COLO829 (cell line): ENCODE data around the gene ZBTB39.
"Not testable (repeated sequence)": the region's sequence is repeated elsewhere in the genome, so short reads cannot be mapped to it uniquely, and the experiment has no call there.

Source experiments
- DNase-seq: peaks from one replicate; pipeline ENCODE4 v3.0.0; 2012; ENCODE audit warnings: low spot score

ZBTB39 gene

GRCh38 chr12:57005980-57006808 lies at the start of gene ZBTB39:
Gene ZBTB39, minus strand, starts transcription at chr12:57006546. Its CDS starts 1,629 bp downstream, at chr12:57004917.
- peak; percentile 54 for DNase-seq

GRCh38 chr12:57055824-57056223 lies 49.5 kb upstream of the ZBTB39 start:
- no peak for DNase-seq

GRCh38 chr12:57053901-57054300 lies 47.6 kb upstream of the ZBTB39 start:
- not testable (repeated sequence) for DNase-seq

GRCh38 chr12:57053146-57053545 lies 46.8 kb upstream of the ZBTB39 start:
- not testable (repeated sequence) for DNase-seq

DNA sequence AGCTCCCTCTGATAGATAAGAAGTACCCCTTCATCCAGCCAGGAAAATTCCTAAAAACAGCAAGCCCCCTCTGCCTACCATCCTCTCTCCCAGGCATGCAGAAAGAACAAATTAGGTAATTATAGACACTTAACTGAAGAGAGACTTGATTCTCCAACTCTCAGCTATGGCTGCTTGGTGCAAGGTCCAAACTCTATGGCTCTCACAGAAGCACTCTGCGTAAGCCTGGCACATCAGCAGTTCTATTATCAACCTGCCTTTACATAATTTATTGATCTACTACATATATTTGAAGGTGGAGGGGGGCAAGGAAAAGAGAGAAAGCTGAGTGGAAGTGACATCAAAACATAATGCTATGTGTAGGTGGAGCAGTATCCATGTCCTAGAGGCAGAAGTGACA lies 44.7 kb upstream of the ZBTB39 start:
- no peak for DNase-seq

DNA sequence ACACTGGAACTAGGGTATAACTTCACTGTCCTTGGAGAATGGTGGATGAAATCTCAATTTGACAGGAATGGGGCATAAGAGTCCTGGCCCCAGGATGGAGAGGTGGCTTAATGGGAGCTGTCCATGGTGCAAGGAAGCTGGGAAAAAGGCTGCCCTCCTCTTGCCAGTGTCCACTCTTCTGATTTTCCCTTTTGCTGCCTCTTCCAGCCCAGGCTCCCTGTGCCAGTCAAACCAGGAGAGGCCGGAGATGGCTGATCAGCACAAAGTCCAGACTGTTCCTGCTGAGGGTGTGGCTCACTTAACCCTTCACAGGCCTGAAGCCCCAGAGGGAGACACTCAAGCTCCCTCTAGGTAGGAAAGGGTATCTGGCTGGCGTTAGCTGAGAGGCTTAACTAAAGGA lies 43.5 kb upstream of the ZBTB39 start, which contains the start of gene MYO1A:
Gene MYO1A, minus strand, starts transcription at position 240 of the 400 bp plus-strand sequence. CDS start 1,806 bp downstream, outside the sequence.
- no peak for DNase-seq

DNA sequence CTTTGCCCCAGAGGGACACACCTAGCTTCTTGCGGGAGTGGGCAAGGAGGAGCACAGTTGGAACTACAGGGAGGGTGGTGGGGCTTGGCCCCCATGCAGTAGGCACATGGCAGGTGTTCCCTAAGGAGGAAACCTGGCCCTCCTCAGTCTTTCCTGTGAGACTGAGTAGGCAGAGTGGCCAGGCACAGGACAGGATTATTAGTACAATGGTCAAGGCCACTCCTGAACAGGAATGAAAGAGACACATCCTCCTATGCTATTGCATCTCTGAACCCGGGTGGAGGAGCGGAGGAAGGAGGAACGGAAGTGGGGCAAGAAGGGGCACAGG lies 42.7 kb upstream of the ZBTB39 start:
- no peak for DNase-seq

DNA sequence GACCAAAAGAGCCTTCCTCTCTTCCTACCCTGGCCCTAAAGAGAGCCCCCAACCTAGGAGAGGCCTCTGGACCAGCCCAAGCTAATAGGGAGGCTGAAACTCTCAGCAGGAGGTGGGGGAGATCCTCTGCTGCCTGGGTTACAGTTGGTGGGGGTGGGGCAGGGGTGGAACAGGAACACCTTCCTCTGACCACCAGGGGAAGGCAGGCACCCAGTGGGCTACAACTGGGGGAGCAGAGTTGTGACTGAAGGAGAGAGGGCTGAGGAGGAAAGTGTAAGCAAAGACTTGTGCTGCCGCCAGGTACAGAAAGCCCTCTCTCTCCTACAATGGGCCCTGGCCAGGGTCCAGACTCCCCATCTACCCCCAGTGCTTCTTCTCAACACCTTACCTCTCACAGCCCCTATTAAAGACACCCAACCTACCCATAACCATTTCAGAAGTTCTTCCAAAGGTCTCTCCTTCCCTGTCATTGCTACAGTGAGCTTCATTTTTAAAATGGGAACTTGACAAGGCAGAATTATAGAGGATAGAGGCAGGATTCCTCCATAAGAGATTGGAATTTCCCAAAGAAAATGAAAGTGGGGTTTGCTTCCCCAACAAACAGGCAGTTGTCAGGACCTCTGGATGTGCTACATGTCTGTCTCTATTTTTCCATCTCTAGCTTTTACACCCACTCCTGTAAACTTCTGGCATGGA lies 42.2 kb upstream of the ZBTB39 start:
- no peak for DNase-seq

DNA sequence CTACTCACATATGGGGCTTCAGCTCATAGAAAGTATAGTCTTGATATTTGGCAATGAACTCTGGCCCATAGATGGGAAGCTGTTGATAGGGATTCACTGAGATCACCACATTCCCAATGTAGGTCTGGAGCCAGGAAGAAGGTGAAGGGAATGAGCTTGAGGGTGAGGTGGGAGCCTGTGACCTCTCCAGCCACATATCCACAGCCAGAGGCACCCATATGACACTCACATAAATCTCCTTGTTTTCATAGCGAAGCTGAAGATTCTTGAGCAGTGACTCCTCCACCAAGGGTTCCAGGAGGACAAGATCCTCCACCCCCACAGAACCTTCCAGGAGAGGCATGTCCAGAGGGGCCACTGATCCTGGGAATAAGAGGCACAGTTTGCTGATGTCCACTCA lies 41.6 kb upstream of the ZBTB39 start:
- DNase-seq = no peak

- no peak for DNase-seq
Observed at GRCh38 chr12:57046947-57047890, 40.9 kb upstream of the ZBTB39 start.

DNA sequence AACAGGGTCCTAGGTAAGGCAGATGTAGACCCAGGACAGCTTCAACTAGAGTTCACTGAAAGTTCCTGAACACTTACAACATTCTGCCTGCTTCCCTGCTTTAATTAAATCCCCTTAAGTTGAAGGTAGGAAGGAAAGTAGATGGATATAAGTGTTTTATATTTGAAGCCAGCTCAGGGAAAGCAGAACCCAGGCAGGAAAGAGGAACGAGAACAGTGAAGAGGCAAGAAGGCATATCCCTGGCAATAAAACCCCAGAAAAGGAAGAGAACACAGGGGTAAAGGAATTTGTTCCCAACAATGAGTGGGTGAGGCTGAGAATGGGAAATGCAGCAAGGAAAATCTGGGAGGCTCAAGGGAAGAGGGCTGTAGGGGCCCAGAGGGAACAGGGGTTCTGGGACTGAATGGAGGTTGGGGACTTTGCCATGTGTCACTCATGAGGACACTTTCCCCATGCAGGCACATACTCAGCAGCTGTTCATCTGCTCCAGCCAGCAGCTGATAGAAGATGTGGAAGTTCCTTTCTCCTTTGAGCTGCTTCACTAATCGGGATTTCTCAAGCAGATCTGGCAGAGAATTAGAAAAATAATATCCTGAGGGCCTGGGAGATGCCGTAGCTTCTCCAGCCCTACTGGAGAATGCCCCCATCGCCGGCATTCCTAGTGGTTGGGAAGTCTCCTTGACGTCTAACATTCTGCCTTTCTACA lies 39.9 kb upstream of the ZBTB39 start:
- no peak for DNase-seq

- no peak for DNase-seq
Observed at GRCh38 chr12:57044889-57045288, 38.5 kb upstream of the ZBTB39 start.

DNA sequence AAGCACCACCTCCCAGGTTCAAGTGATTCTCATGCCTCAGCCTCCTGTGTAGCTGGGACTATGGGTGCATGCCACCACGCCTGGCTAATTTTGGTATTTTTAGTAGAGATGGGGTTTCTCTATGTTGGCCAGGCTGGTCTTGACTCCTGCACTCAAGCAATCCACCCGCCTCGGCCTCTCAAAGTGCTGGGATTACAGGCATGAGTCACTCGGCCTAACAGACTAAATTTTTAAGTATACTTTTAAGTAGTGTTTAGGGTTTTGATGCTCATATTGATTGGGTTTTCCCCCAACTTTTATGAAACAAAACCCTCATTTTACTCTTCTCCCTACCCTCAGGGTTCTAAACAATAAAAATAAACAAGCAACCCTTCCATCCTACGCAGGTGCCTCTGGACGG lies 38.1 kb upstream of the ZBTB39 start:
- DNase-seq = no peak

DNA sequence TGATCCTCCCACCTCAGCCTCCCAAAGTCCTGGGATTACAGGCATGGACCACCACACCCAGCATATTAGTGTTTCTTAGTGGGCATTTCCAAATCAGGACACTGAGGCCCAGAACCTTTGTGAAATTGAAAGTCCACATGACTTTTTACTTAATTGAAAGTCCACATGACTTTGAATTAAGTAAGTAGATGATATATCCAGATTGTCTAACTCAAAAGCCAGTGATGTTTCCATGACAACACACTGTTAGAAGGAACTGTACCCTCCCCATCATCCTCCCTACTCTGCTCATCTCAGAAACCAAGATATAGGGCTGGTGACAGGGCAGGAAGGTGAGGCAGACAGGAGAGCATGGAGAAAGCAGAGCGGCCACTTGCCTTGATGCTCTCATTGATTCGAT lies 36.3 kb upstream of the ZBTB39 start:
- DNase-seq = no peak

DNA sequence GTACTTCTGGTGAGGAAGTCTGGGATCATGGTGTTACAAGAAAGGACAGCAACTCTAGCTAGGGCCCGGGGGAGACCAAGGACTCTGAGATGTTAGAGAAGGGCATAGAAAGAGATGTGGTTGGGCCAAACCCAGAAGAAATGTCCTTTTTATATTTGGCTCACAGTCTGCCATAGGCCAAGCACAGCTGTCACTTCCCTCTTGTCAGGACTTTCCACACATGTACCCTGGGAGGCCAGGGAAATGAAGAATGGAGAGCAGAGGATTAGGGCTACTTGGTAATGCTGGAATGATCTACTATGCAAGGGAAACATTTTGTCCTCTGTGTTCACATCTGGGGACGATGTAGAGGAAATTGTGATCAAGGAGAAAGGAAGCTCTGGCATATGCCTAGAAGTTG lies 34.4 kb upstream of the ZBTB39 start:
- DNase-seq = no peak

DNA sequence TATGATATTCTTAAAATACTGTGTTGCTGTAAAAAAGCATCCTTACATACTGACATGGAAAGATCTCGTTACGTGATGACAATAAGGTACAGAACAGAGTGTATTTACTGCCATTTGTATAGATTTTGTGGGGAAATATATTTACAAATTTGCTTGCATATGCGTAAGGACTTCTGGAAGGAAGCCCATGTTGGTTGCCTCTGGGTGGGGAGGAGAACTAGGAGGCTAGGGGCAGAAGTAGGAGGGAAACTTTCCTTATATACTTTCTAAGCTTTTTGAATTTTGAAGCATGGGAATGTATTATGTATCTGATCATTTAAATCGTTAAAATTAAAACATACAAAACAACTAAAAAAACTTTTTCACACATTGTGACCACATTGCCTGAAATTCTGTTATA lies 33.9 kb upstream of the ZBTB39 start:
- no peak for DNase-seq

DNA sequence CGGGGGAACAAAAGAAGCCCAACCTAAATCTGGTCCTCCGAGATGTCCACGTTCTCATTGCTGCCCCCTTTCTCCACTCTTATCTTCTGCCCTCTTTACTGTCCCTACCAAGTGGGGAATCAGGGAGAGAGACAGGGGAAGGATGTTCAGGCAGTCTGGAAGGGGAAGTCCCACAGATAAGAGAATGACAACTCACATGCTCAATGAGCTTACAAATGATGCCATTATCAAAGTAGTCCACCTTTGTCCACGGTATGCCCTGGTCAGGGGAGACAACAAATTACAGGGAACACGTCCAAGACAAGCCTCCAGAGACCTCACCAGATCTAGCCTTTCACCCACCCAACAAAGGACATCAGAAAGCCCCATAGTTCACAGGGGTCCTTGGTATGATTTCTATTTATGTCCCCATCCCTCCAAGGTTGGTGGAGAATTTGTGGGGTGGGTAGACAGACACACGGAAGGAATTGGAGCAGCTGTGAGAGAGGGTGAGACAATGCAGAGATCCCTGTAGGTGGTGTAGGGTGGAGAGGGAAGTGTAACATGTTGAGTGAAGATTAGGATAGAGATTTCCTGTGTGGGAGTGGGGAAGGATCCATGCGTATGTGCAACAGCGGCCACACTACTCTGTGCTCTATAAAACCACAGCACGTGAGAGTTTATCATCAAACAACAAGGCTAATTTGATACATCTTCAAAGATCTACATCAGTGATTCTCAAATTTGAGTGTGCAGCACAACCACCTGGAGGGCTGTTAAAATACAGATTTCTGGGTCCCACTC lies 32.9 kb upstream of the ZBTB39 start:
- DNase-seq = no peak

DNA sequence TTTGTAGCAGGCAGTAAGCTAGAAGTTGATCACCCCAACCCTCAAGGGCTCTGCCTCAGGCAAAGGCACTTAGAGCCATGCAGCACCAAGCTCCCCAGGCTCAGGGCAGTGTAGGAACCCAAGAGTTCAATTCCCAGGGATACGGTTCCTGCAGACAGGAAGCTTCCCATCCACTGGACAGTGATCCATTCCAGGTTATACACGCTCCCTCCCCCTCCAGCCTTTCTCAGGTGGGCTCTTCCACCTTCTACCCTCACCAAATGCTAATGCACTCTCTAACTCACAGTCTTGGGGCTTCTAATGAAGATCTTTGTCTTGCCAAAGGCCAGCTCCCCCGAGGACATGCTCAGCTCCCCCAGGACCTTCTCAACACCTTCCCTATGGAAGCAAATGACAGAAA lies 30.9 kb upstream of the ZBTB39 start:
- DNase-seq = no peak

- DNase-seq = no peak
Observed at GRCh38 chr12:57033431-57033830, 27.1 kb upstream of the ZBTB39 start.

DNA sequence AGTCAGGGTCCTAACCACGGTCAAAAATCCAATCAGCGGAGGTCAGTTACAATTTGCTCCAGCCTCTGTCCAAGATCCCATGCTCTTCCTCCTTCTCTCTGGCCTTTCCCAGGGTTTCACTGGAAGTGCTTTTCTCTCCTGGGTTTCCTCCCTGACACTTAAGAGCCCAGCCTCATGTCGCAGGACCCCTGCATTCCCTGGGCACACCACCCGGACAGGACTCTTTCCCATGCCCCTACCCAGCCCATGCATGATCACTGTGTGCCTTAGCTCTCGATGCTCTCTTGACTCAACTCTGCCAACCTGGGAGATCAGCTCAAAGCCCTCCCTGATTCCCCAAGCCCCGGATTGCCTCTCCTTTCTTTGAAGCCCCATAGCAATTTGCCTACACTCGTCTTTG lies 25.4 kb upstream of the ZBTB39 start:
- no peak for DNase-seq

DNA sequence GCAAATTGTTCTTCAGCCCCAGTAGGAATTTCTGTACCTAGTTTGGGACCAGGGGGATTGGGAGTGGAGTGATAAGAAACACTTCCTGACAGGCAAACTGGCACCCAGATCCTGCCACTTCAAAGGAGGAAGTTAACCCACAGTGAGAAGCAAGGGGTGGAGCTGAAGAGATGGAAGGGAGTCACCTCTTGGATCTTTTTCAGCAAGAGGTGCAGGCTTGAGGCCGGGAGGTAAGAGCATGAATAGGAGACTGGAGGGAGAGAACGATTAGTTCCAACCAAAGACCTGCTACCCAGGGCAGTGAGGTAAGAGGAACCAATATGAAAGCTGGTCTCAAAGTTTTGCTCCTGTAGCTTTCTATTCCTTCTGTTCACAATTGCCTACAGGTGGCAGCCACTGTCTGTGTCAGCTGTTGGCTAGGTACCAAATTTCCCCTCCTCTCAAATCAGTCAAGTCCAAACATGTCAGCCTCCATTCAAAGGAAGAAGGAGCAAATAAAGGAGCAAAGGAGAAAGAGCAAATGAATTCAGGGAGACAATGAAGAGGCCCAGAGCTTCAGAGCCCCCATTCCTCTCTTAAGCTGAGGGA lies 24.9 kb upstream of the ZBTB39 start:
- no peak for DNase-seq
